Mesodermal cell (in vitro differentiated cells): ENCODE data around the gene CIITA.

Source experiments
- H3K27ac ChIP-seq: 2 replicates; pipeline ENCODE4 v1.7.0; 2013; ENCODE audit warnings: mild to moderate bottlenecking, low read depth, low read length, moderate library complexity; ENCODE audit not compliant: severe bottlenecking
- H3K36me3 ChIP-seq: 2 replicates; pipeline ENCODE4 v1.7.1; 2013; ENCODE audit warnings: mild to moderate bottlenecking, low read length, moderate library complexity; ENCODE audit not compliant: control insufficient read depth, insufficient read depth
- H3K4me1 ChIP-seq: one replicate; pipeline ENCODE4 v1.7.1; 2013; ENCODE audit warnings: mild to moderate bottlenecking, low read length; ENCODE audit not compliant: insufficient read depth, control insufficient read depth, poor library complexity, severe bottlenecking
- H3K4me3 ChIP-seq: 2 replicates; pipeline ENCODE4 v1.7.0; 2013; ENCODE audit warnings: low read length, control low read depth, mild to moderate bottlenecking; ENCODE audit not compliant: insufficient read depth, poor library complexity, severe bottlenecking; ENCODE audit errors: extremely low read depth
- H3K9me3 ChIP-seq: 2 replicates; pipeline ENCODE4 v1.7.1; 2013; ENCODE audit warnings: mild to moderate bottlenecking, low read length, moderate library complexity; ENCODE audit not compliant: control insufficient read depth
- WGBS, 2 experiments: methylation state at CpG; one replicate each; pipeline ENCODE4 v1.1.5; 2013; ENCODE audit warnings: missing lambda C conversion rate in 2 of 2; ENCODE audit not compliant: insufficient coverage in 2 of 2; 5-methylcytosine and 5-hydroxymethylcytosine counted together

CIITA gene

DNA sequence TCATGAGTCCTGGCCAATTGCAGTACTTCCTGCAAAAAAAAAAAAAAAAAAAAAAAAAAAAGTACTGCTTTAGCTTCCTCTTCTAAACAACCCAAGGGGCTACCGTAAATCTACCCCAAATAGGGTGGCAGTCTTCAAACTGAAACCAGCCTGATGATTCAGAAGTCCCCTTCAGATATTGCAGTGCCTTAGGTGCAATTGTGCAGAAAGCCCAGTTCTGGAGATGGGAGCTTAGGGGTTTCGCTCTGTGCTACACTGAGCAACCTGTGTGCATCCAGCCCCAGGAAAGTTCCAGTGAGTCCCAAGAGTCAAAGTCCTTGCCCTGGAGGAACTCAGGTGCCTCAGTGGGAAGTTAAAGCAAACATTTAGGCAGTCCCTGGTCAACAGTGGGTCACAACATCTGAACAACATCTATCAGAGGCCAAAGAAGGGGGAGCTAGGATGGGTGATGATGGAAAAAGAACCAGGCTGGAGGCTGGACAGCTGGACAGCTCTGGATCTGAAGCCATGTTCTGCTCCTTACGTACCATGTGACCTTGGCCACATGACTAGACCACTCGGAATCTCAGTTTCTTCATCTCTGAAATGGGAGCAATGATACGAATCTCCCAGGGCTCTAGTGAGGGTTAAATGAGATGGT lies 6.7 kb upstream of the CIITA start:
- H3K9me3 ChIP-seq, result no peaks in the 10 kb centered on the region
- no peaks in the 10 kb centered on the region for H3K36me3 ChIP-seq
- 96 to 97% methylated on average over 4 of the region's 5 CpGs for WGBS, 2 experiments
- peaks cover 10% of the 10 kb centered on the region for H3K4me1 ChIP-seq
- H3K27ac ChIP-seq, result no peak overlapping the region
- H3K4me3 ChIP-seq, result no peak overlapping the region

DNA sequence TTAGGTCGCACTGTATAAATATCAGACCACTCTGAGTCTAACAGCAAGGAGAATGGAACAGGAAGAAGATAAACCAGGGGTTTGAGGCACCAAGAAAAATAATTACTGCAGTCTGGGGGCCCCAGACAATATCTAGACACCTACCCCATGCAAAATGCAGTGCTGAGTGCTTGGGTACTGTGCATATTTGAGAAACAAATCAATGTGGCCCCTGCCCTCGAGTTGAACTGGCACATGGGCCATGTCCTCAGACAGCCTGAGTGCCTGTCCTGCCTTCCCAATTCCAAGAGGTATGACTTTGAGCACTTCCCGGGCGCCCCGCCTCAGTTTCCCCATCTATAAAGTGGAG lies 6.2 kb upstream of the CIITA start:
- Histone ChIP-seq H3K36me3 (no peaks in the 10 kb centered on the region), H3K27ac (no peak overlapping the region), H3K4me3 (no peak overlapping the region), H3K9me3 (no peaks in the 10 kb centered on the region), H3K4me1 (peaks cover 10% of the 10 kb centered on the region)
- 67 to 82% methylated on average over 1 to 4 of the region's 5 CpGs for WGBS, 2 experiments

DNA sequence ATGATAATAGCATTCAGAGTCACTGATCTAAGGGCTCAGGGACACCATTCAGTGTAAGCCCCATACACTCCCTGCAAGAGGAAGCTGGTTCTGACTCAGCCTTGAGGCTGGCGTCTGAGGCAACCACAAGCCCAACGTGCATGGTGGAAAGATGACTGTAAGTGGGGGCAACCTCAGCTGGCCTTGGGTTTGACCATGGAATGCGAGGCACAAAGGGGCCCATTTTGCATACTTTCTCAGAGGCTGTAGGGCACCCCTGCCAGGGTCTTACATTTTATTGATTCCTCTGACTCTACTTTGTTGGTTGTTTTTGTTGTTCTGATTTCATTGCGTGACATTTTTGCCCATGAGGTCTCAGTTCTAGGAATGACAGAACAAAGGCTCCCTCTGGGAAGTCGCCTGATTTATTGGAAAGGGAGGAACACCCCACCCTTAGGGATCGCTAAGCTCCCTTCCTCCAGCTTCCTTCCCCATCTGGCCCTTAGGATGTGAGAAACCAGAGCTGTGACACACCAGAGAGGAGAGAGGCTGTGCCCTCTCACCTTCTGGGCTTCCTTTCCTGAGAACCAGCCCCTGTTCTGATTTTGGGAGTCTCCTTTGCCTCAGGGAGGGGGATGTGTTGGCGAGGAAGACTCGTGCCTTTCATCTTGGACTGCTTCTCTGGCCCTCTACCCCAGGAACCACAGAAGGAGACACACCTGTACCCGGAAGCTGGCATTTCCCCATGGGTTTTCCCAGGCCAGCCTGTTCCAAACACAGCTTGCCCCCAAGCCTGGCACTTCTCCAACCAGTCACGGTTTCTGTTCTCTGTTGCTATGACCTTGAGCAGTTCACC lies 5.6 kb upstream of the CIITA start:
- Histone ChIP-seq H3K4me1 (peaks cover 10% of the 10 kb centered on the region), H3K27ac (no peak overlapping the region), H3K9me3 (no peaks in the 10 kb centered on the region), H3K4me3 (no peak overlapping the region), H3K36me3 (no peaks in the 10 kb centered on the region)
- WGBS, 2 experiments, result 63 to 83% methylated on average over 6 to 7 of the region's 10 CpGs

DNA sequence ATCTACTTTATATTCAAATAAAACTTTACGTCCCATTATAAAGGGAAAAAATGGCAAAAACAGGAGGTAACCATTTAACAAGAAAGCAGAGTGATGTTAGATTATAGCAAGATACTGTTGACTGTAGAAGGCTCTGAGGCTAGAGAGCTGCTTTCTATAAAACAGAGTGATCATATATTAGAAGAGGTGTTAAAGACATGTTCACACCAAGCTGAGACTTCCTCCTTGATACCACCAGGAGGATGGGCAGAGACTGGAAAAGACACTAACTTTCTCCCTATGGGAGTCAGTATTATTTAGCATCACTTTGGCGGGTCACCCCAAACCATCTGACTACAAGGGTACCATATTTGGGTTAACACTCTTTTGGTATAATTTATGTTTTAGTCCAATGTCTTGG lies 687 bp upstream of the CIITA start:
- WGBS, 2 experiments, result 100% methylated on average over 1 of the region's 2 CpGs; no CpG with 5 or more reads in 1 of the 2 experiments
- no peaks in the 10 kb centered on the region for H3K36me3 ChIP-seq

DNA sequence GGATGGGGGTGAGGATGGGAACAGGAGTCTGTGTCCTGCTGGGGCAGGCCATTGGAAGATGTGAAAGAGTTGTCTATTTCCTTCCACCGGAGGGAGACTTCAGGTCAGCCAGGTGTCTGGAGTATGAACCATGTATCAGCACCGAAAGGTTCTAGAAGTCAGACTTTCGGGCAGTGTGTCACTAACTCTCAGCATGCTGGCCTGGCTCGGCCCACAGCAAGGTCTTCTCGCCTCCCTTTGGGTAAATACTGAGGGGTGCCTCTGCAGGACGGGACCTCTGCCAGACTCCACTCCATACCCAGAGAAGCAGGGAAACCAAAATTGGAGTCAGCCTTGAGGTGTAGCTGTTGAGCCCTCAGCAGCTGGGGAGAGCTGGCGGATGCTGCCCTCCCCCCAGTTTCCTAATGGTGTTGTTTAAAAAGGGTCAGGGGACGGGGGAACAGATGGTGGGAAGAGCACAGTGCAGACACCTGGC lies 507 bp downstream of the CIITA start:
- Histone ChIP-seq H3K27ac (no peak overlapping the region), H3K36me3 (no peaks in the 10 kb centered on the region), H3K9me3 (no peaks in the 10 kb centered on the region), H3K4me1 (no peaks in the 10 kb centered on the region), H3K4me3 (no peak overlapping the region)
- WGBS, 2 experiments, result 80 to 83% methylated on average over 7 of the region's 8 CpGs

More for the DNA sequence above, 687 bp upstream of the CIITA start:
- H3K9me3 ChIP-seq, result no peaks in the 10 kb centered on the region
- no peak overlapping the region for H3K4me3 ChIP-seq
- H3K27ac ChIP-seq, result no peak overlapping the region
- peaks cover 4% of the 10 kb centered on the region for H3K4me1 ChIP-seq

DNA sequence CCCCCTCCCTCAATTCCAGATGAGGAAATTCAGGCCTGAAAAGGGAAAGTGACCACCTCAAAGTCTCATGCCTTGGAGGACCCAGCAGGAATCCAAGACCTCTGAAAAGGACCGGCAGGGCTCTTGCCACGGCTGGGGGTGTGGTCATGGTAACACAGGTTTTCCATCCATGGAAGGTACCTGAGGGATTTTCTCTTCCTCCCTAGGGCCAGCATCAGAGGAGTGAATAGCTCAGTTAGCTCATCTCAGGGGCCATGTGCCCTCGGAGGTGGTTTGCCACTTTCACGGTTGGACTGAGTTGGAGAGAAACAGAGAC lies 1.3 kb downstream of the CIITA start:
- no peaks in the 10 kb centered on the region for H3K9me3 ChIP-seq
- WGBS, 2 experiments, result 45 to 55% methylated on average over 3 to 4 of the region's 4 CpGs
- no peak overlapping the region for H3K27ac ChIP-seq
- no peak overlapping the region for H3K4me3 ChIP-seq
- H3K36me3 ChIP-seq, result no peaks in the 10 kb centered on the region
- no peaks in the 10 kb centered on the region for H3K4me1 ChIP-seq

DNA sequence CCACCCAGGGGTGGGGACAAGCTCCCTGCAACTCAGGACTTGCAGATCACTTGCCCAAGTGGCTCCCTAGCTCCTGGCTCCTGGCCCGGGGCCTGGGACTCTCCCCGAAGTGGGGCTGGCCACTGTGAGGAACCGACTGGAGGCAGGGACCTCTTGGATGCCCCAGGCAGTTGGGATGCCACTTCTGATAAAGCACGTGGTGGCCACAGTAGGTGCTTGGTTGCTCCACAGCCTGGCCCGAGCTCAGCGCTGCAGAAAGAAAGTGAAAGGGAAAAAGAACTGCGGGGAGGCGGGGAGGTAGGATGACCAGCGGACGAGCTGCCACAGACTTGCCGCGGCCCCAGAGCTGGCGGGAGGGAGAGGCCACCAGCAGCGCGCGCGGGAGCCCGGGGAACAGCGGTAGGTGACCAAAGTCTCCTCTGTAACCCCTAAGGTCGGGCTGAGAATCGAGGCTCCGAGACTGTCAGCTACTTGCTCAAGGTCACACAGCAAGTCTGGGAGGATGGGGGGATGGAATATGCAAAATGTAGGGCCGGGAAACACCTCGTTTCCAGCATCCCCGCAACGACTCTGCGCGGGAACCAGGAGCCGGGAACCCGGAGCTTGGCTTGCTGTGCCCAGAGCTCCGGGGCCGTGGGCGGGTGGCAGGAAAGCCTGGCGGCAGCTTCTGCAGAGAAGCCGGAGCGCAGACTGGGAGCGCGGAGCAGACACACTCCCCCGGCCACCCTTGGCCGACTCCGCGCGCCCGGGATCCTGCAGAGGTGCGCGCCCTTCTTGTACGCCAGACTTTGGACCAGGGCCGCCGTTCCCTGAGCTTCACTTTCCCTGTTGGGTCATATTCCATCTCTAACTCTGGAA lies 1.9 kb downstream of the CIITA start:
- Histone ChIP-seq H3K4me3 (no peak overlapping the region), H3K9me3 (no peaks in the 10 kb centered on the region)
- WGBS, 2 experiments, result 23 to 24% methylated on average over 47 to 48 of the region's 49 CpGs

DNA sequence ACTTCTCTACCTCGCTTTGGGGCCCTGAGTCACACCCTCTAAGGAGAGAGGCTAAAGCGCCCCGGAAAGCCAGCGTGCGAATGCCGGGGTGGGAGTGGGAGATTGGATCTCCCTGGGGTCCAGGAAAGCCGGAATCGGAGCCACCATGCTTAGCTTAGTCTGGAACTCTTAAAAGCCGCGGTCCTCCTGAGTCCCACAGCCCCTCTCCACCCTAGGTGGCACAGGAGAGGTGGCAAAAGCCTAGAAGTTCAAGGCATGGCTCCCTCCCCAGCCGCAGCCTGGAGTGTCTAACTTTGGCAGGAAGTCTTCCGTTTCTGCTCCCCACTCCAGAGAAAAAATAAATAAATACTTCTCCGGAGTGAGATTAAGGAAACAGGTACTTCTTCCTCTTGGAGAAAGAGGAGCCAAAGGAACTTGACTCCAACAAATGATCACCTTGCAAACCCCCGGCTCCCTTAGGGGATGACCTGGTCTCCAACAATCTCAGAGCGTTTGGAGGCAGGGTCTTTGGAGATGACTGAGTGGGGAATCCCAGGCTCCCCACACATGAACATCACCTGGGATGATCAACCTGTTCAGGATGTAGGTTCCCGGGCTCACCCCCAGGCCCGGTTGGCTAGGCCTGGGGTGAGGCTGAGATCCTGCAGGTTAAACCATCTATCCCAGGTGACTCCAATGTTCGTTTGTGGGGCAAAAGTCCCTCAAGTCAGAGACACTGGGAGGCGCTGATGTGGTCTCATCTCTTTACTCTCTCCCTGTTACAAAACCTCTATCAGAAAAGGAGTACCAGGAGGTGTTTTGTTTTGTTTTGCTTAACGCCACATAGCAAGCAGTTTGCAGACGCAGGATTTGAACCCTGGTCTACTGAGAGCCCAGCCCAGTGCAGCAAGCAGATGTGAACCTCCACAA lies 2.9 kb downstream of the CIITA start:
- Histone ChIP-seq H3K27ac (no peak overlapping the region), H3K36me3 (no peaks in the 10 kb centered on the region), H3K4me1 (no peaks in the 10 kb centered on the region), H3K9me3 (no peaks in the 10 kb centered on the region), H3K4me3 (no peak overlapping the region)
- WGBS, 2 experiments, result 75 to 81% methylated on average over 9 to 15 of the region's 21 CpGs

More for the DNA sequence above, 1.9 kb downstream of the CIITA start:
- H3K4me1 ChIP-seq, result no peaks in the 10 kb centered on the region
- no peaks in the 10 kb centered on the region for H3K36me3 ChIP-seq
- no peak overlapping the region for H3K27ac ChIP-seq

DNA sequence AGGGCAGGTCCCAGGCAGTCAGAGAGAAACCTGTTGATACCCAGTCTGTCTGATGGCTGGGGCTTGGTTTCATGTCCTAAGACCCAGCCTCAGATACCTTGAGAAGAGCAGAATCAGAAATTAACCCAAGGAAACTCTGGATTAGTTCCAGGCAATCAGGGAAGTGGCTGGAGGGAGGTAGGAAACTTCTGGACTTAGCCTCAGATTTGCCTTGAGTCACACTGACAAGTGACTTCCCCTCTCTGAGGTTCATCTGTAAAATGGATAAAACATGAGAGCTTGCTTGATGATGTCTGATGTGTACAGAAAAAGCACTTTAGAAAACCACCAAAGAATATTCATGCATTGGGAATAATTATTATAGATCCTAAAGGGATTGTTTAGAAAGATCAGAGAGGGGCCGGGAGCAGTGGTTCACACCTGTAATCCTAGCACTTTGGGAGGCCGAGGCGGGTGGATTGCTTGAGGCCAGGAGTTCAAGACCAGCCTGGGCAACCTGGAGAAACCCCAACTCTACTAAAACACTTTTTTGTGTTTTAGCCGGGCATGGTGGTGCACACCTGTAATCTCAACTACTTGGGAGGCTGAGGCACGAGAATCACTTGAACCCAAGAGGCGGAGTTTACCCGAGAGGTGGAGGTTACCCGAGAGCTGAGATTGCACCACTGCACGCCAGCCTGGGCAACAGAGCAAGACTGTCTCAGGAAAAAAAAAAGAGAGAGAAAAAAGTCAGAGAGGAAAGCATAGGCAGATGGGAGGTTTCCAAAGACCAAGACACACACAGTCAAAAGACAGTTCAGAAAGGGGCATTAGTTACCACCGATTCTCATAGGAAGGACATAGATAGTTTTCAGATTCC lies 3.8 kb downstream of the CIITA start:
- Histone ChIP-seq H3K4me1 (no peaks in the 10 kb centered on the region), H3K4me3 (no peak overlapping the region), H3K27ac (no peak overlapping the region), H3K9me3 (no peaks in the 10 kb centered on the region), H3K36me3 (no peaks in the 10 kb centered on the region)
- WGBS, 2 experiments, result 83 to 91% methylated on average over 10 of the region's 10 CpGs
